ENCODE measurements around the gene PGM2L1.

DNA sequence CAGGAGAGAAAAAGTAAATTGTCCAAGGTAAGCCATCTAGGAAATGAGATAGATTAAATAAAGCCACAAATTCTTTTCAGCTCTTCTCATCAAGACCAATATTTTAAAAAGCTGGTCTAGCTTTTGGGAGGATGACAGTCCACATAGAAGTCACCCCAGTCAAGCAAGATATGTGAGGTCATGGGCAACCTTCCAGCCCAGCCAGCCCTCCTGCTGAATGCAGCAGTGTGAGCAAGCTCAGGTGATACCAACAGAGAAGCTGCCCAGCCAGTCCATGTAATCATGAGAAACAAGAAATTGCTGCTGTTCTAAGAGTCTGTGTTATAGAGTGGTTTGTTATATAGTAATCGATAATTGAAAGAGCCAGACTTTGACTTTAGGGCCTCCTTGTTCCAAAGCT is 40.4 kb upstream of the PGM2L1 start:
- TF ChIP-seq, protein P1, sequence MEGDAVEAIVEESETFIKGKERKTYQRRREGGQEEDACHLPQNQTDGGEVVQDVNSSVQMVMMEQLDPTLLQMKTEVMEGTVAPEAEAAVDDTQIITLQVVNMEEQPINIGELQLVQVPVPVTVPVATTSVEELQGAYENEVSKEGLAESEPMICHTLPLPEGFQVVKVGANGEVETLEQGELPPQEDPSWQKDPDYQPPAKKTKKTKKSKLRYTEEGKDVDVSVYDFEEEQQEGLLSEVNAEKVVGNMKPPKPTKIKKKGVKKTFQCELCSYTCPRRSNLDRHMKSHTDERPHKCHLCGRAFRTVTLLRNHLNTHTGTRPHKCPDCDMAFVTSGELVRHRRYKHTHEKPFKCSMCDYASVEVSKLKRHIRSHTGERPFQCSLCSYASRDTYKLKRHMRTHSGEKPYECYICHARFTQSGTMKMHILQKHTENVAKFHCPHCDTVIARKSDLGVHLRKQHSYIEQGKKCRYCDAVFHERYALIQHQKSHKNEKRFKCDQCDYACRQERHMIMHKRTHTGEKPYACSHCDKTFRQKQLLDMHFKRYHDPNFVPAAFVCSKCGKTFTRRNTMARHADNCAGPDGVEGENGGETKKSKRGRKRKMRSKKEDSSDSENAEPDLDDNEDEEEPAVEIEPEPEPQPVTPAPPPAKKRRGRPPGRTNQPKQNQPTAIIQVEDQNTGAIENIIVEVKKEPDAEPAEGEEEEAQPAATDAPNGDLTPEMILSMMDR (conservative IDR thresholded peaks at IDR 0.05) = no peak
- TF ChIP-seq ZFX (IDR thresholded peaks at IDR 0.05) = no peak
